HepG2 (cell line): ENCODE measurements around the gene MAS1L. TPM values are rescaled to one million over a fixed set of nuclear protein-coding genes. Genes with fewer than 3 reads are reported as not detected.

Experiments
- ATAC-seq: fragments of 200-7000 bp; cut with Tn5 transposase; 3 replicates; pipeline ENCODE4 v1.9.1; 2020; ENCODE audit warnings: mild to moderate bottlenecking, moderate library complexity
- BruUV-seq: library from RNA; stranded (reverse); fragments of 400-500 nt; replicated peaks from 2 replicates; lab custom pipeline; 2021; lab: Mats Ljungman, UMichigan
- CTCF ChIA-PET: fragments of 300-600 bp; formaldehyde crosslinking; extraction: SDS; loops from one replicate; lab custom pipeline; 2021; ENCODE audit warnings: low total read pairs, inconsistent platforms, low intra/inter-chr PET ratio; lab: Yijun Ruan, JAX
- POLR2A ChIA-PET: fragments of 350-600 bp; sonication (Branson Sonifier 250); formaldehyde crosslinking; loops from one replicate; lab custom pipeline; 2020; ENCODE audit warnings: antibody characterized with exemption, inconsistent platforms; lab: Yijun Ruan, JAX
- DNase-seq: peaks from one replicate; pipeline ENCODE4 v3.0.0-alpha.2; 2015; ENCODE audit warnings: low spot score
- FAIRE-seq: peaks from 3 replicates; lab custom pipeline; 2011; peaks lifted over from hg19 to GRCh38; lab: Jason Lieb, UNC
- H2AFZ ChIP-seq: one replicate; pipeline ENCODE4 v1.6.1; 2011; ENCODE audit warnings: low read length, inconsistent platforms
- H3K27ac ChIP-seq: fragments of 300-600 bp; 3 replicates; pipeline ENCODE4 v1.8.0; 2011; ENCODE audit warnings: mixed run types, mild to moderate bottlenecking, mixed read lengths, low read length, inconsistent platforms; ENCODE audit not compliant: insufficient read depth; ENCODE audit errors: extremely low read length
- H3K27me3 ChIP-seq, 2 experiments: fragments of 200-600 bp in 1 of 2; 2 replicates in 1 of 2; 3 replicates in 1 of 2; pipeline versions ENCODE4 v1.6.0 to v1.8.0; 2011; ENCODE audit warnings: low read length in 2 of 2, mild to moderate bottlenecking in 2 of 2, moderate library complexity in 2 of 2, inconsistent platforms in 1 of 2; ENCODE audit not compliant: insufficient read depth in 2 of 2, control insufficient read depth in 1 of 2
- H3K36me3 ChIP-seq, 2 experiments: fragments of 200-600 bp in 1 of 2; replicated peaks in 1 of 2; 2 replicates in 1 of 2; 3 replicates in 1 of 2; pipeline versions ENCODE4 v1.5.1 to v1.8.0; 2011; ENCODE audit warnings: low read length in 2 of 2, inconsistent platforms in 1 of 2; ENCODE audit not compliant: insufficient read depth in 2 of 2, control insufficient read depth in 1 of 2
- H3K4me1 ChIP-seq: 2 replicates; pipeline ENCODE4 v1.5.1; 2012; ENCODE audit warnings: low read length, inconsistent platforms; ENCODE audit not compliant: insufficient read depth
- H3K4me2 ChIP-seq: 2 replicates; pipeline ENCODE4 v1.6.0; 2011; ENCODE audit warnings: low read depth, low read length, inconsistent platforms
- H3K4me3 ChIP-seq, 3 experiments: fragments of 200-600 bp in 1 of 3; sonication (generic), shearing (Covaris generic) in 1 of 3; replicated peaks in 1 of 3; 2 replicates each; pipeline ENCODE4 v1.5.1; 2011 to 2016; ENCODE audit warnings: low read length in 3 of 3, inconsistent platforms in 2 of 3, low read depth in 2 of 3, mild to moderate bottlenecking in 2 of 3, control low read depth in 1 of 3, mixed read lengths in 1 of 3; ENCODE audit not compliant: insufficient read depth in 1 of 3
- H3K79me2 ChIP-seq: one replicate; pipeline ENCODE4 v1.6.1; 2011; ENCODE audit warnings: low read length, inconsistent platforms; ENCODE audit not compliant: insufficient read depth
- H3K9ac ChIP-seq: 2 replicates; pipeline ENCODE4 v1.6.0; 2011; ENCODE audit warnings: mild to moderate bottlenecking, low read depth, low read length, inconsistent platforms; ENCODE audit not compliant: insufficient read depth
- H3K9me3 ChIP-seq: 2 replicates; pipeline ENCODE4 v1.5.1; 2012; ENCODE audit warnings: mild to moderate bottlenecking, low read length
- H4K20me1 ChIP-seq: 2 replicates; pipeline ENCODE4 v1.6.0; 2011; ENCODE audit warnings: inconsistent platforms, mild to moderate bottlenecking, low read length, moderate library complexity; ENCODE audit not compliant: insufficient read depth
- DNMT1 ChIP-seq: sonication (generic); formaldehyde crosslinking; IDR thresholded peaks from 2 replicates; pipeline ENCODE4 v1.5.1; 2020; ENCODE audit warnings: mild to moderate bottlenecking, missing genetic modification reagents
- HDAC2 ChIP-seq: sonication (generic); formaldehyde crosslinking; IDR thresholded peaks from 2 replicates; pipeline ENCODE4 v1.4.0; 2020; ENCODE audit warnings: missing genetic modification reagents
- KLF15 ChIP-seq: sonication (generic); formaldehyde crosslinking; IDR thresholded peaks from 2 replicates; pipeline ENCODE4 v1.8.1; 2023; ENCODE audit warnings: borderline replicate concordance, mild to moderate bottlenecking, inconsistent platforms, missing genetic modification reagents, mixed read lengths
- TFDP1 ChIP-seq: IDR thresholded peaks from 2 replicates; pipeline ENCODE4 v1.6.1; 2016; ENCODE audit warnings: missing compliant biosample characterization, missing genetic modification reagents, borderline replicate concordance
- ZFP36 ChIP-seq: fragments of 150-350 bp; IDR thresholded peaks from 2 replicates; pipeline ENCODE4 v1.6.1; 2018; ENCODE audit warnings: borderline replicate concordance, low read length, low read depth; ENCODE audit not compliant: partially characterized antibody
- ZNF512 ChIP-seq: sonication (generic); formaldehyde crosslinking; IDR thresholded peaks from 2 replicates; pipeline ENCODE4 v1.4.0; 2020; ENCODE audit warnings: mild to moderate bottlenecking, missing genetic modification reagents
- ZNF713 ChIP-seq: sonication (generic); formaldehyde crosslinking; IDR thresholded peaks from 2 replicates; pipeline ENCODE4 v1.4.0; 2020; ENCODE audit warnings: mild to moderate bottlenecking, missing genetic modification reagents
- ZNF761 ChIP-seq: sonication (generic); formaldehyde crosslinking; conservative IDR thresholded peaks from 2 replicates; pipeline ENCODE4 v1.4.0; 2020; ENCODE audit warnings: mild to moderate bottlenecking, missing genetic modification reagents
- WGBS: methylation state at CpG from one replicate; pipeline ENCODE4 v1.1.6; 2017; ENCODE audit warnings: low lambda C conversion rate; 5-methylcytosine and 5-hydroxymethylcytosine counted together
- in situ Hi-C: cut with HindIII; loops from 2 replicates; pipeline ENCODE4 v1.10.0; 2017; ENCODE audit warnings: low pct_unique_long_range_greater_than_20kb; ENCODE audit not compliant: extremely low pct_ligation_motif_present
- intact Hi-C: fragments of 100-400 bp; cut with micrococcal nuclease; formaldehyde crosslinking; loops from one replicate; pipeline ENCODE4 v1.10.0; 2022; ENCODE audit not compliant: unreplicated experiment
- polyA plus RNA-seq, 8 experiments: library from polyadenylated mRNA; depleted of rRNA in 3 of 8; stranded (reverse) in 7 of 8; unstranded in 1 of 8; fragments of >200 nt; fragmentation: Illumina TruSeq in 4 of 8; extraction: Trizol in 4 of 8; gene quantifications; 2 replicates each; pipeline versions ENCODE4 v1.2.1 to v1.2.3, GENCODE V29; 2011 to 2016; ENCODE audit warnings: low read depth in 4 of 8, missing spikeins in 1 of 8, mixed read lengths in 1 of 8; ENCODE audit not compliant: insufficient read depth in 1 of 8
- total RNA-seq, 5 experiments: library from RNA; depleted of rRNA; stranded (reverse); fragments of >200 nt; fragmentation: Illumina TruSeq; extraction: Trizol; gene quantifications; 2 replicates each; pipeline ENCODE4 v1.2.3, GENCODE V29; 2016; ENCODE audit warnings: low read depth in 1 of 5

Gene MAS1L
- total and polyA plus RNA-seq, 2 of the 13 experiments (the other 11 are each of a cell fraction or from before 2014, with no cell fraction given): not detected

GRCh38 chr6:29520232-29520631 lies 32.5 kb upstream of the MAS1L start (continued):
- TF ChIP-seq TFDP1 (CRISPR knock-in tag) (no peak), ZNF512 (CRISPR knock-in tag) (no peak), ZNF761 (CRISPR knock-in tag) (no peak), ZNF713 (CRISPR knock-in tag) (no peak), ZFP36 (no peak), HDAC2 (CRISPR knock-in tag) (no peak)

GRCh38 chr6:29519291-29520010 lies 31.7 kb upstream of the MAS1L start:
- H3K9ac ChIP-seq: no peak overlapping the region
- no peak for TF ChIP-seq KLF15 (CRISPR knock-in tag)
- no peak for TF ChIP-seq DNMT1 (CRISPR knock-in tag)
- H3K27ac ChIP-seq: no peak overlapping the region
- DNase-seq (no peak), ATAC-seq (no peak), FAIRE-seq (no peak)
- H2AFZ ChIP-seq: no peak overlapping the region
- POLR2A ChIA-PET: no interaction called here
- no peak overlapping the region for H3K4me2 ChIP-seq
- no TSS peak for BruUV-seq
- H3K4me3 ChIP-seq: no peak overlapping the region
- no peaks in the 10 kb centered on the region for H3K27me3 ChIP-seq
- no peaks in the 10 kb centered on the region for H3K4me1 ChIP-seq
- no peaks in the 10 kb centered on the region for H4K20me1 ChIP-seq
- in situ Hi-C loops: no loop called here
- H3K79me2 ChIP-seq: no peaks in the 10 kb centered on the region
- WGBS: 3% methylated on average over 6 of the region's 6 CpGs
- H3K36me3 ChIP-seq: no peaks in the 10 kb centered on the region
- intact Hi-C loops: no loop called here
- no peaks in the 10 kb centered on the region for H3K9me3 ChIP-seq
- CTCF ChIA-PET: no interaction called here
